HEK293 (cell line): ENCODE results near the gene WSB2.

Experiments
- GLI2 ChIP-seq: fragments of 450-650 bp; formaldehyde crosslinking; IDR thresholded peaks from 2 replicates; pipeline ENCODE4; 2017; ENCODE audit warnings: missing biosample characterization, missing genetic modification characterization, low read depth, borderline replicate concordance
- HOXD13 ChIP-seq: sonication (generic); formaldehyde crosslinking; IDR thresholded peaks from 2 replicates; pipeline ENCODE4 v1.8.0; 2022; ENCODE audit warnings: missing genetic modification reagents, borderline replicate concordance
- KLF16 ChIP-seq: fragments of 450-650 bp; formaldehyde crosslinking; IDR thresholded peaks from 2 replicates; pipeline ENCODE4 v1.5.1; 2017; ENCODE audit warnings: missing biosample characterization, missing genetic modification characterization
- MZF1 ChIP-seq: fragments of 450-650 bp; formaldehyde crosslinking; IDR thresholded peaks from 2 replicates; pipeline ENCODE4 v1.5.1; 2017; ENCODE audit warnings: missing biosample characterization, missing genetic modification characterization, borderline replicate concordance
- PRDM4 ChIP-seq: fragments of 450-650 bp; formaldehyde crosslinking; IDR thresholded peaks from 2 replicates; pipeline ENCODE4 v1.5.1; 2017; ENCODE audit warnings: missing biosample characterization, missing genetic modification characterization
- REST ChIP-seq: fragments of 450-650 bp; formaldehyde crosslinking; IDR thresholded peaks from 2 replicates; pipeline ENCODE4 v1.5.1; 2016; ENCODE audit warnings: missing biosample characterization, missing genetic modification characterization
- SCRT1 ChIP-seq: fragments of 450-650 bp; formaldehyde crosslinking; IDR thresholded peaks from 2 replicates; pipeline ENCODE4 v1.5.1; 2016; ENCODE audit warnings: missing biosample characterization, missing genetic modification characterization, borderline replicate concordance
- YY1 ChIP-seq: fragments of 450-650 bp; formaldehyde crosslinking; IDR thresholded peaks from 2 replicates; pipeline ENCODE4 v1.5.1; 2018; ENCODE audit warnings: missing biosample characterization, missing genetic modification characterization
- ZBTB11 ChIP-seq: fragments of 450-650 bp; formaldehyde crosslinking; conservative IDR thresholded peaks from 2 replicates; pipeline ENCODE4 v1.5.1; 2016; ENCODE audit warnings: low read depth, missing biosample characterization, missing genetic modification characterization
- ZBTB21 ChIP-seq: fragments of 450-650 bp; formaldehyde crosslinking; IDR thresholded peaks from 2 replicates; pipeline ENCODE4 v1.5.1; 2017; ENCODE audit warnings: missing biosample characterization, missing genetic modification characterization
- ZFP41 ChIP-seq: fragments of 450-650 bp; formaldehyde crosslinking; IDR thresholded peaks from 2 replicates; pipeline ENCODE4 v1.5.1; 2016; ENCODE audit warnings: missing biosample characterization, missing genetic modification characterization, borderline replicate concordance
- ZNF121 ChIP-seq: fragments of 450-650 bp; formaldehyde crosslinking; IDR thresholded peaks from 2 replicates; pipeline ENCODE4 v1.5.1; 2016; ENCODE audit warnings: missing biosample characterization, missing genetic modification characterization
- ZNF155 ChIP-seq: fragments of 450-650 bp; formaldehyde crosslinking; IDR thresholded peaks from 2 replicates; pipeline ENCODE4 v1.5.1; 2016; ENCODE audit warnings: missing biosample characterization, missing genetic modification characterization
- ZNF175 ChIP-seq: fragments of 450-650 bp; formaldehyde crosslinking; IDR thresholded peaks from 2 replicates; pipeline ENCODE4 v1.5.1; 2016; ENCODE audit warnings: missing biosample characterization, missing genetic modification characterization
- ZNF2 ChIP-seq: fragments of 450-650 bp; formaldehyde crosslinking; IDR thresholded peaks from 2 replicates; pipeline ENCODE4 v1.5.1; 2016; ENCODE audit warnings: missing biosample characterization, missing genetic modification characterization
- ZNF280D ChIP-seq: fragments of 450-650 bp; formaldehyde crosslinking; IDR thresholded peaks from 2 replicates; pipeline ENCODE4 v1.5.1; 2016; ENCODE audit warnings: missing biosample characterization, missing genetic modification characterization
- ZNF292 ChIP-seq: fragments of 450-650 bp; formaldehyde crosslinking; IDR thresholded peaks from 2 replicates; pipeline ENCODE4 v1.5.1; 2016; ENCODE audit warnings: low read depth, missing biosample characterization, missing genetic modification characterization, borderline replicate concordance
- ZNF394 ChIP-seq: fragments of 450-650 bp; formaldehyde crosslinking; IDR thresholded peaks from 2 replicates; pipeline ENCODE4 v1.5.1; 2016; ENCODE audit warnings: missing biosample characterization, missing genetic modification characterization, mild to moderate bottlenecking, moderate library complexity, borderline replicate concordance
- ZNF404 ChIP-seq: fragments of 450-650 bp; formaldehyde crosslinking; IDR thresholded peaks from 2 replicates; pipeline ENCODE4 v1.5.1; 2017; ENCODE audit warnings: missing biosample characterization, missing genetic modification characterization
- ZNF426 ChIP-seq: fragments of 450-650 bp; formaldehyde crosslinking; IDR thresholded peaks from 2 replicates; pipeline ENCODE4 v1.5.1; 2017; ENCODE audit warnings: missing biosample characterization, missing genetic modification characterization, mild to moderate bottlenecking, inconsistent platforms, moderate library complexity
- ZNF433 ChIP-seq: fragments of 450-650 bp; formaldehyde crosslinking; IDR thresholded peaks from 2 replicates; pipeline ENCODE4 v1.5.1; 2016; ENCODE audit warnings: missing biosample characterization, missing genetic modification characterization, low read depth
- ZNF571 ChIP-seq: fragments of 450-650 bp; formaldehyde crosslinking; IDR thresholded peaks from 2 replicates; pipeline ENCODE4 v1.5.0; 2017; ENCODE audit warnings: missing biosample characterization, missing genetic modification characterization
- ZNF623 ChIP-seq: fragments of 450-650 bp; formaldehyde crosslinking; IDR thresholded peaks from 2 replicates; pipeline ENCODE4 v1.5.1; 2016; ENCODE audit warnings: missing biosample characterization, missing genetic modification characterization
- ZNF776 ChIP-seq: fragments of 450-650 bp; formaldehyde crosslinking; IDR thresholded peaks from 2 replicates; pipeline ENCODE4 v1.5.0; 2017; ENCODE audit warnings: missing biosample characterization, missing genetic modification characterization, borderline replicate concordance
- ZSCAN23 ChIP-seq: fragments of 450-650 bp; formaldehyde crosslinking; IDR thresholded peaks from 2 replicates; pipeline ENCODE4 v1.5.1; 2016; ENCODE audit warnings: missing biosample characterization, missing genetic modification characterization
- ZSCAN4 ChIP-seq: fragments of 450-650 bp; formaldehyde crosslinking; IDR thresholded peaks from 2 replicates; pipeline ENCODE4 v1.5.1; 2017; ENCODE audit warnings: missing biosample characterization, missing genetic modification characterization

WSB2 gene

GRCh38 chr12:118103601-118104382 is 42.8 kb upstream of the WSB2 start, which contains the start of gene VSIG10 (continued):
- TF ChIP-seq MZF1 (tag by site-specific recombination), result no peak
- TF ChIP-seq SCRT1 (tag by site-specific recombination), result no peak
- no peak; the same call in 1 of the 2 replicates for TF ChIP-seq PRDM4 (tag by site-specific recombination)
- no peak for TF ChIP-seq ZNF776 (tag by site-specific recombination)
- no peak for TF ChIP-seq YY1 (tag by site-specific recombination)
- TF ChIP-seq ZNF175 (tag by site-specific recombination), result no peak
- TF ChIP-seq ZNF280D (tag by site-specific recombination), result no peak
- TF ChIP-seq ZNF426, result no peak
- no peak for TF ChIP-seq GLI2
- TF ChIP-seq REST (tag by site-specific recombination), result peak; percentile 63
- no peak for TF ChIP-seq ZNF623 (tag by site-specific recombination)
- no peak for TF ChIP-seq HOXD13 (CRISPR knock-in tag)
- no peak for TF ChIP-seq ZNF292 (tag by site-specific recombination)
- peak; percentile 72 for TF ChIP-seq ZBTB11 (tag by site-specific recombination)
- no peak for TF ChIP-seq ZNF121 (tag by site-specific recombination)
- no peak for TF ChIP-seq ZNF571 (tag by site-specific recombination)
- TF ChIP-seq ZNF394 (tag by site-specific recombination), result no peak
- TF ChIP-seq ZNF2 (tag by site-specific recombination), result no peak
- TF ChIP-seq ZFP41 (tag by site-specific recombination), result no peak
- TF ChIP-seq ZNF155 (tag by site-specific recombination), result no peak
- TF ChIP-seq ZNF433 (tag by site-specific recombination), result no peak
- no peak for TF ChIP-seq ZSCAN23
- TF ChIP-seq ZNF404, result no peak
- TF ChIP-seq ZSCAN4 (tag by site-specific recombination), result peak; percentile 14; the same call in 1 of the 2 replicates
- TF ChIP-seq ZBTB21 (tag by site-specific recombination), result no peak
- TF ChIP-seq KLF16, result peak; percentile 47; the same call in 1 of the 2 replicates
